ENCODE measurements around the gene BCAS1.

Gene BCAS1

DNA sequence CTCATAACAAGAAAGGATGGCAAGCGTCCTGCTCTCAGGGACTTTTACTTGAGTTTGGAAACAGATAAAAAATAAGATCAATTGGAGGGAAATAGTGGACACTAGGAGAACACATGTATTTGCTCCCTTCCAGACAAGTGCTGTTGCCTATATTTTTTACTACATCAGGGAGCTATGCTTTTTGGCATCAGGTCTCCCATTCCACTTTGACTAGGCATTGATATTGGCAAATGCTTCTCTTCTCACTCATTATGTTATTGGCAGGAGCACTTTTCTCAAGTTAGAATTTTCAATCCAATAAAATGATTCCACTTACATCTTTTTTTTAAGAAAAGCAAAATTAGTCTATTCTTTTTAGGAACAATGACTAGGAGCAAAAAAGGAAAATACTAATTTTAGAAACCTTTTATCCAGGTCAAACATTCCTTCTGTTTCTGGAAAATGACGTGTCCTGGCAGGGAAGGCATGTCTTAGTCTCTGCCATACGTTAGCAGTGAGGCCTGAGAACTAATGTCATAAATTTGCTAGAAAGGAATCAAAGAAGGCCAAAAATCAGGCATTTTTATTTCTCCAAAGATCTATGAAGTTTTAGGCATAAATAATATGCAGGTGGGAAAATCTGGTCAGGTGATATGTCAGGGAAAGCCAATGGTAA is 21.4 kb downstream of the BCAS1 start:
- no peak overlapping the region for H3K4me3 ChIP-seq (ENCODE audit: low read depth, low read length)
- TF ChIP-seq, protein P1, sequence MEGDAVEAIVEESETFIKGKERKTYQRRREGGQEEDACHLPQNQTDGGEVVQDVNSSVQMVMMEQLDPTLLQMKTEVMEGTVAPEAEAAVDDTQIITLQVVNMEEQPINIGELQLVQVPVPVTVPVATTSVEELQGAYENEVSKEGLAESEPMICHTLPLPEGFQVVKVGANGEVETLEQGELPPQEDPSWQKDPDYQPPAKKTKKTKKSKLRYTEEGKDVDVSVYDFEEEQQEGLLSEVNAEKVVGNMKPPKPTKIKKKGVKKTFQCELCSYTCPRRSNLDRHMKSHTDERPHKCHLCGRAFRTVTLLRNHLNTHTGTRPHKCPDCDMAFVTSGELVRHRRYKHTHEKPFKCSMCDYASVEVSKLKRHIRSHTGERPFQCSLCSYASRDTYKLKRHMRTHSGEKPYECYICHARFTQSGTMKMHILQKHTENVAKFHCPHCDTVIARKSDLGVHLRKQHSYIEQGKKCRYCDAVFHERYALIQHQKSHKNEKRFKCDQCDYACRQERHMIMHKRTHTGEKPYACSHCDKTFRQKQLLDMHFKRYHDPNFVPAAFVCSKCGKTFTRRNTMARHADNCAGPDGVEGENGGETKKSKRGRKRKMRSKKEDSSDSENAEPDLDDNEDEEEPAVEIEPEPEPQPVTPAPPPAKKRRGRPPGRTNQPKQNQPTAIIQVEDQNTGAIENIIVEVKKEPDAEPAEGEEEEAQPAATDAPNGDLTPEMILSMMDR (IDR thresholded peaks at IDR 0.05; ENCODE audit: low read depth, low read length) = no peak

DNA sequence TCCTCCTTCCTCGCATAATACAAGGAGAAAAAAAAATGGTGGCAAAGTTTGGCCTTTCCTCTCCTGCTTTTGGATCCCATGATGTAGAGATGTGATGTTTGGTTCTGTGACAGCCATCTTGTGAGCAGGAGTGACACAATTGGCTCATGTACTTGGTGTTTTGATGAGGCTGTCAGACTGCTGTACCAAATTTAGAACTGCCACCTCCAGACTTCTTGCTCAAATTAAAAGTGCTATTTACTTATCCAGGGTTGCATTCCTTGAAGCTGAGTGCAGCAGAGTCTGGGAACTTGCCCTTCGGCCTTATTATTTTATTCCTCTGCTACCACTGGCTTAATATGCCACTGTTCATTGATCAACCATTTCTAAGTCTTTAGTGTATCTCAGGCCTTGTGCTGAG is 21.9 kb downstream of the BCAS1 start:
- TF ChIP-seq, protein P1 (IDR thresholded peaks at IDR 0.05; ENCODE audit: low read depth, low read length) = no peak
- no peak overlapping the region for H3K4me3 ChIP-seq (ENCODE audit: low read depth, low read length)

DNA sequence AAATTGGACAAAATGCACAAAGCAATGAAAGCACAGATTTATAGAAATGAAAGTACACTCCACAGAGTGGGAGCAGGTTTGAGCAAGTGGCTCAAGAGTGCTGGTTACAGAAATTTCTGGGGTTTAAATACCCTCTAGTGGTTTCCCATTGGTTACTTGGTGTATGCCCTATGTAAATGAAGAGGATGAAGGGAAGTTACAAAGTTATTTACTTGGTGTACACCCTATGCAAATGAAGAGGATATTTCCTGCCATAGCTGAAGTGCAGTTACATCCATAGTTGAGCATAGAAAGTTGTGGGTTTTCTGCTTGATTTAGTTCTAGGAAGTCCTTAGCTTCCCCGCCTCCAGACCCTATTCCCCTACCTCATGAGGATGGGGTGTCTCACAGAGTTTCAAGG is 22.7 kb downstream of the BCAS1 start:
- H3K4me3 ChIP-seq (ENCODE audit: low read depth, low read length) = no peak overlapping the region
- TF ChIP-seq, protein P1 (IDR thresholded peaks at IDR 0.05; ENCODE audit: low read depth, low read length) = no peak

DNA sequence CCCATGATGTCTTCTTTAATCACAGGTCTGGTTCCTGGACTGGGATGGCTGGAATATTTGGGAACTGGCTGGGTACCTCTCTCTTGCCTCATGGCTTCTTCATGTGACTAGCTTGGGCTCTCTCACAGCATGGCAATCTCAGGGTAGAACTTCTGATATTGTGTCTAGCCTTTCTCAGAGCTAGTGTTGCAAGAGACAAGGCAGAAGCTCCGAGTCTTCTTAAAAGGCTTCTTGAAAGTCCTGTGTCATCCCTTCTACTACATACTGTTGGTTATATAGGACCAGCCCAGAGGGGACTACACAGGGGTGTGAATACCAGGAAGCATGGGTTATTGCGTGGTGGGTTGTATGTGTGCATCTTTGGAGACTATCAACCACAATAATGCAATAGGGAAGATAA is 23.3 kb downstream of the BCAS1 start:
- TF ChIP-seq, protein P1 (IDR thresholded peaks at IDR 0.05; ENCODE audit: low read depth, low read length) = no peak
- no peak overlapping the region for H3K4me3 ChIP-seq (ENCODE audit: low read depth, low read length)

DNA sequence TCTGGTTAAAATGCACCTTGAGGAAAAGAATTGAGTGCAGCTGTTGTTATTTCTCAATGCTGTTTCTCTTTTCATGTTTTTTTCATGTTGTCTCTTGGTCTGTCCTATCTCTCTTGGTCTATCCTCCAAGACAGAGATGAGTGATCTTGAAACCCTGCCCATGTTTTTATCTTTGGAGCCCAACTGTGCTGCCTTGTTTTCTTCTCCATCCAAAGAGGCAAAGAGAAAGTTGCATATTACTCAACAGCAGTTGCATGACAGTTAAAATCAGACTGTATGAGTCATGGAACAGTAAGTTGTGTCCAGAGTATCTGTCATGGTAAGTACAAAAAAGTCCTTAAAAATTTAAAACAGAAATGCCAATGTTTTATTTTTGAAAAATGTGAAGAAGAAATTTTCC is 26.2 kb downstream of the BCAS1 start:
- TF ChIP-seq, protein P1 (IDR thresholded peaks at IDR 0.05; ENCODE audit: low read depth, low read length) = no peak
- no peak overlapping the region for H3K4me3 ChIP-seq (ENCODE audit: low read depth, low read length)

DNA sequence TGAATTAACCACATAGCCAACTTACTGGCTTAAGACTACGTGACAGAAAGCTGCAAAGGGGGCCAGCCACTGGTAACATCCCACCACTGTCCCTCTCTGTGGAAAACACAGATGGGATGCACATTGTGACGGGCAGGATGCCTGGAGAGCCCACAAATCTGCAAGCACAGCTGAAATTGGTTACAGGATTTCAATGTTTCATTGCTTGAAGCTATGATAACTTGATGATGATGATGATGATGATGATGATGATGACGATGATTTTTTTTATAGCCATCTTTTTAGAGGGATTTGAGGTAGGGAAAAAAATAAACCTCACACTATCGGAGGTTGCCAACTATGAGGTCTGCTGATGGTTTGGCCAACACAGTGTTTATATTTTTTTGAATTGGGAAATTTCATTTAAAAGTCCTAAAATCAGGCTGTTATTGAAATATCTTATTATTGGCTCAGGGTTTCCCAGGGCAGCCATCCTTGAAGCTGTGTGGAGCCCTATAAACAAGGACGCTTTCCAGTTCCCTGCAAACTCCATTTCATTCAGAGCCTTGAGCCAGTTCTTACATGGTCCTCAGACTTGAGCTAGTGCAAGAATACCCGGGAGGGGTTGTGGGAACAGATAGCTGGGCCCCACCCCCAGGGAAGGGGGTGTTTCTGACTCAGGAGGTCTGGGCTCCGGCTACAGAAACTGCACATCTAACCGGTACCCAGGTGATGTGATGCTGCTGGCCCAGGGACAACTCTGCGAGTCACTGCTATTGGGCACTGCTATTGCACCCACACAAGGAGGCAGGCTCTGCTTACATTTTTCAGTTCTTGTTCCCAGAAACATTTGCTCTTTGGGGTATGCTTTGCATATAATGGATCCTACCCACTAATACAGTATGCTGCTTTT is 27.1 kb downstream of the BCAS1 start:
- TF ChIP-seq, protein P1 (IDR thresholded peaks at IDR 0.05; ENCODE audit: low read depth, low read length) = no peak
- no peak overlapping the region for H3K4me3 ChIP-seq (ENCODE audit: low read depth, low read length)

DNA sequence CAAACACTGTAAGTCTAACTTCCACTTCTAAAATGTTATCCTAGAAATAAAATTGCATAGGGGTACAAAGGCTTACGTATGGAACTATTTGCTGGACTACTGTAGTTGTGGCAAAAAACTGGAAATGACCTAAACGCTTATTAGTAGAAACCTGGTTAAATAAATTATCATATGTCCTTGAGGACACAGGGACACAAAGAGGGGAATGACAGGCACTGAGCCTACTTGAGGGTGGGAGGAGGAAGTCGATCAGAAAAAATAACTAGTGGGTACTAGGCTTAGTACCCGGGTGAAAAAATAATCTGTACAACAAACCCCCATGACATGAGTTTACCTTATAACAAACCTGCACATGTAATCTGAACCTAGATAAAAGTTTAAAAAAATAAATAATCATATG is 28.4 kb downstream of the BCAS1 start:
- H3K4me3 ChIP-seq (ENCODE audit: low read depth, low read length) = no peak overlapping the region
- TF ChIP-seq, protein P1 (IDR thresholded peaks at IDR 0.05; ENCODE audit: low read depth, low read length) = no peak

All from WI38 (cell line).